HFF-Myc (cell line): Measurements from ENCODE around the gene CERS4.
"Not testable (repeated sequence)": the region's sequence is repeated elsewhere in the genome, so short reads cannot be mapped to it uniquely, and the experiment has no call there.

Source experiments
- DNase-seq: peaks from one replicate; pipeline ENCODE4 v3.0.0-alpha.2; 2011; ENCODE audit warnings: low read depth; ENCODE audit errors: extremely low read depth
- H3K4me3 ChIP-seq: replicated peaks from 2 replicates; pipeline ENCODE4 v1.5.1; 2011; ENCODE audit warnings: low read depth, mild to moderate bottlenecking, control low read depth, low read length
- CTCF ChIP-seq: IDR thresholded peaks from 2 replicates; pipeline ENCODE4 v1.5.1; 2012; ENCODE audit warnings: mild to moderate bottlenecking, low read depth, low read length, control low read depth; ENCODE audit errors: missing control alignments

CERS4 gene

GRCh38 chr19:8257052-8257443 is 47.9 kb downstream of the CERS4 start:
- DNase-seq: no peak
- H3K4me3 ChIP-seq: no peak overlapping the region
- TF ChIP-seq CTCF: no peak

- H3K4me3 ChIP-seq: no peak overlapping the region
- no peak for TF ChIP-seq CTCF
- DNase-seq: no peak
Observed at GRCh38 chr19:8259142-8259921, 50.2 kb downstream of the CERS4 start.

GRCh38 chr19:8259922-8260247 is 50.7 kb downstream of the CERS4 start:
- no peak for TF ChIP-seq CTCF
- DNase-seq: no peak
- no peak overlapping the region for H3K4me3 ChIP-seq

- DNase-seq: no peak
- no peak for TF ChIP-seq CTCF
Observed at GRCh38 chr19:8261347-8261746, 52.2 kb downstream of the CERS4 start.

GRCh38 chr19:8261881-8262280 is 52.7 kb downstream of the CERS4 start:
- DNase-seq: no peak
- no peak overlapping the region for H3K4me3 ChIP-seq
- TF ChIP-seq CTCF: no peak

More at GRCh38 chr19:8261347-8261746, 52.2 kb downstream of the CERS4 start:
- H3K4me3 ChIP-seq: no peak overlapping the region

GRCh38 chr19:8262431-8262830 is 53.3 kb downstream of the CERS4 start:
- DNase-seq: no peak
- no peak for TF ChIP-seq CTCF

GRCh38 chr19:8264248-8264647 is 55.1 kb downstream of the CERS4 start:
- H3K4me3 ChIP-seq, DNase-seq: not testable (repeated sequence)

More at GRCh38 chr19:8262431-8262830, 53.3 kb downstream of the CERS4 start:
- no peak overlapping the region for H3K4me3 ChIP-seq
